AG04450 (cell line): Measurements from ENCODE around the gene FARP2. TPM values are rescaled to one million over a fixed set of nuclear protein-coding genes. Genes with fewer than 3 reads are reported as not detected.
"Not testable (repeated sequence)": the region's sequence is repeated elsewhere in the genome, so short reads cannot be mapped to it uniquely, and the experiment has no call there.

Experiments
- CTCF ChIA-PET: fragments of 300-600, 350-600 bp; formaldehyde crosslinking; extraction: SDS; loops from one replicate; lab custom pipeline; 2022; ENCODE audit warnings: antibody characterized with exemption, inconsistent platforms; lab: Charles Lee
- POLR2A ChIA-PET: fragments of 350-600 bp; formaldehyde crosslinking; extraction: SDS; loops from one replicate; lab custom pipeline; 2021; ENCODE audit warnings: antibody characterized with exemption, inconsistent platforms; lab: Yijun Ruan, JAX
- DNase-seq: peaks from one replicate; pipeline ENCODE4 v3.0.0-alpha.2; 2011; ENCODE audit warnings: low read depth, low spot score
- H3K27ac ChIP-seq: one replicate; pipeline ENCODE4 v1.5.1; 2012; ENCODE audit warnings: low read depth, low read length, control low read depth
- H3K27me3 ChIP-seq: one replicate; pipeline ENCODE4 v1.6.0; 2012; ENCODE audit warnings: low read length; ENCODE audit not compliant: control insufficient read depth, insufficient read depth
- H3K4me3 ChIP-seq: 2 replicates; pipeline ENCODE4 v1.5.1; 2011; ENCODE audit warnings: mild to moderate bottlenecking, low read depth, low read length, control low read depth
- H3K9me3 ChIP-seq: 2 replicates; pipeline ENCODE4 v1.5.1; 2012; ENCODE audit warnings: low read length; ENCODE audit not compliant: control insufficient read depth, insufficient read depth
- polyA plus RNA-seq: library from polyadenylated mRNA; depleted of rRNA; stranded (reverse); fragments of >200 nt; gene quantifications from 2 replicates; pipeline ENCODE4 v1.2.3, GENCODE V29; 2011
- TF ChIP-seq, protein P1 (sequence below): IDR thresholded peaks from 2 replicates; pipeline ENCODE4 v1.5.1; 2011; ENCODE audit warnings: low read depth, low read length, control low read depth, inconsistent platforms

The FARP2 gene
- polyA plus RNA-seq, 1 experiment, result 25.4 TPM

- no peaks in the 10 kb centered on the region for H3K27me3 ChIP-seq
- ChIA-PET CTCF (no interaction called here), POLR2A (interaction anchor here (0.7 kb wide), 1 partner anchor 541 kb away, joined by 4 read pairs; no protein-coding TSS in a partner anchor)
- no peak for DNase-seq
- H3K27ac ChIP-seq, result no peak overlapping the region
- no peak overlapping the region for H3K4me3 ChIP-seq
- TF ChIP-seq, protein P1, sequence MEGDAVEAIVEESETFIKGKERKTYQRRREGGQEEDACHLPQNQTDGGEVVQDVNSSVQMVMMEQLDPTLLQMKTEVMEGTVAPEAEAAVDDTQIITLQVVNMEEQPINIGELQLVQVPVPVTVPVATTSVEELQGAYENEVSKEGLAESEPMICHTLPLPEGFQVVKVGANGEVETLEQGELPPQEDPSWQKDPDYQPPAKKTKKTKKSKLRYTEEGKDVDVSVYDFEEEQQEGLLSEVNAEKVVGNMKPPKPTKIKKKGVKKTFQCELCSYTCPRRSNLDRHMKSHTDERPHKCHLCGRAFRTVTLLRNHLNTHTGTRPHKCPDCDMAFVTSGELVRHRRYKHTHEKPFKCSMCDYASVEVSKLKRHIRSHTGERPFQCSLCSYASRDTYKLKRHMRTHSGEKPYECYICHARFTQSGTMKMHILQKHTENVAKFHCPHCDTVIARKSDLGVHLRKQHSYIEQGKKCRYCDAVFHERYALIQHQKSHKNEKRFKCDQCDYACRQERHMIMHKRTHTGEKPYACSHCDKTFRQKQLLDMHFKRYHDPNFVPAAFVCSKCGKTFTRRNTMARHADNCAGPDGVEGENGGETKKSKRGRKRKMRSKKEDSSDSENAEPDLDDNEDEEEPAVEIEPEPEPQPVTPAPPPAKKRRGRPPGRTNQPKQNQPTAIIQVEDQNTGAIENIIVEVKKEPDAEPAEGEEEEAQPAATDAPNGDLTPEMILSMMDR, result no peak
- H3K9me3 ChIP-seq, result peaks cover 5% of the 10 kb centered on the region; the same call in 1 of the 2 replicates
Observed at GRCh38 chr2:241505086-241505780, 149.1 kb downstream of the FARP2 start.

DNA sequence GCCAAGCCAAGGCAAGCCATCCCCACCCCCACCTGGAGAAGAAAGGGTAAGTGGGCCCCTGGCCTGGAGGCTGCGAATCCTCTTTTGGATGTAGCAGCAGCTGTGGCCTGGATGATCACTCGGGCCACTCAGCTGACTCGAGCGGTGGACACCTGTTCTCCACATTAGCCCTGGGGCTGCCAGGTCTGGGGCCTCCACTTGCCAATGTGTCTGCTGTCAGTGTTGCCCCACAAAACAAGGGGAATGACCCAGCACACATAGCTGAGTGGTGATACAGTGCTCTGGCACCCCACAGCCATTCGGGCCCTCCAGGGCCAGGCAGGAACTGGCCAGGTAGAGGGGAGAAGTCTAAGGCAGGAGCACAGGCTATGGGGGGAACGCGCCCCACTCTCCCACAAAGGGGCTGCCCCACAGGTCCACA, 149.7 kb downstream of the FARP2 start:
- peaks cover 5% of the 10 kb centered on the region; the same call in 1 of the 2 replicates for H3K9me3 ChIP-seq
- TF ChIP-seq, protein P1, result no peak
- H3K4me3 ChIP-seq, result no peak overlapping the region
- CTCF ChIA-PET, result interaction anchor here (0.9 kb wide), 1 partner anchor 154 kb away, joined by 3 read pairs; no protein-coding TSS in a partner anchor
- H3K27me3 ChIP-seq, result no peaks in the 10 kb centered on the region
- no peak overlapping the region for H3K27ac ChIP-seq
- POLR2A ChIA-PET, result interaction anchor here (0.7 kb wide), 1 partner anchor 542 kb away, joined by 4 read pairs; no protein-coding TSS in a partner anchor
- DNase-seq, result no peak

- POLR2A ChIA-PET, result interaction anchor here (0.7 kb wide), 1 partner anchor 543 kb away, joined by 4 read pairs; no protein-coding TSS in a partner anchor
- H3K4me3 ChIP-seq, DNase-seq, H3K9me3 ChIP-seq, H3K27ac ChIP-seq, H3K27me3 ChIP-seq: not testable (repeated sequence)
- CTCF ChIA-PET, result interaction anchor here (0.6 to 1.3 kb wide), 3 partner anchors 104 to 153 kb away, joined by 3 read pairs; no protein-coding TSS in a partner anchor
Observed at GRCh38 chr2:241506317-241506716, 150.2 kb downstream of the FARP2 start.

- H3K27me3 ChIP-seq, result no peaks in the 10 kb centered on the region
- TF ChIP-seq, protein P1, result no peak
- POLR2A ChIA-PET, result no interaction called here
- no peak overlapping the region for H3K27ac ChIP-seq
- H3K4me3 ChIP-seq, result peak overlapping the region; percentile 79
- H3K9me3 ChIP-seq, result peaks cover 5% of the 10 kb centered on the region; the same call in 1 of the 2 replicates
- no peak for DNase-seq
- CTCF ChIA-PET, result interaction anchor here (0.6 to 1.3 kb wide), 3 partner anchors 103 to 153 kb away, joined by 3 read pairs; no protein-coding TSS in a partner anchor
Observed at GRCh38 chr2:241506793-241507429, 150.8 kb downstream of the FARP2 start.

- no peaks in the 10 kb centered on the region for H3K27me3 ChIP-seq
- TF ChIP-seq, protein P1, result peak; percentile 24; the same call in 1 of the 2 replicates
- ChIA-PET CTCF (interaction anchor here (0.6 to 1.3 kb wide), 3 partner anchors 103 to 194 kb away, joined by 3 read pairs; no protein-coding TSS in a partner anchor), POLR2A (interaction anchor here (0.6 to 0.9 kb wide), 2 partner anchors 9 to 66 kb away, joined by 3 to 4 read pairs; no protein-coding TSS in a partner anchor)
- peaks cover 5% of the 10 kb centered on the region; the same call in 1 of the 2 replicates for H3K9me3 ChIP-seq
- H3K4me3 ChIP-seq, result peak overlapping the region; percentile 79
- no peak for DNase-seq
- no peak overlapping the region for H3K27ac ChIP-seq
Observed at GRCh38 chr2:241507430-241508239, 151.6 kb downstream of the FARP2 start.
